ENCODE results near the gene NPBWR2.

Gene NPBWR2

DNA sequence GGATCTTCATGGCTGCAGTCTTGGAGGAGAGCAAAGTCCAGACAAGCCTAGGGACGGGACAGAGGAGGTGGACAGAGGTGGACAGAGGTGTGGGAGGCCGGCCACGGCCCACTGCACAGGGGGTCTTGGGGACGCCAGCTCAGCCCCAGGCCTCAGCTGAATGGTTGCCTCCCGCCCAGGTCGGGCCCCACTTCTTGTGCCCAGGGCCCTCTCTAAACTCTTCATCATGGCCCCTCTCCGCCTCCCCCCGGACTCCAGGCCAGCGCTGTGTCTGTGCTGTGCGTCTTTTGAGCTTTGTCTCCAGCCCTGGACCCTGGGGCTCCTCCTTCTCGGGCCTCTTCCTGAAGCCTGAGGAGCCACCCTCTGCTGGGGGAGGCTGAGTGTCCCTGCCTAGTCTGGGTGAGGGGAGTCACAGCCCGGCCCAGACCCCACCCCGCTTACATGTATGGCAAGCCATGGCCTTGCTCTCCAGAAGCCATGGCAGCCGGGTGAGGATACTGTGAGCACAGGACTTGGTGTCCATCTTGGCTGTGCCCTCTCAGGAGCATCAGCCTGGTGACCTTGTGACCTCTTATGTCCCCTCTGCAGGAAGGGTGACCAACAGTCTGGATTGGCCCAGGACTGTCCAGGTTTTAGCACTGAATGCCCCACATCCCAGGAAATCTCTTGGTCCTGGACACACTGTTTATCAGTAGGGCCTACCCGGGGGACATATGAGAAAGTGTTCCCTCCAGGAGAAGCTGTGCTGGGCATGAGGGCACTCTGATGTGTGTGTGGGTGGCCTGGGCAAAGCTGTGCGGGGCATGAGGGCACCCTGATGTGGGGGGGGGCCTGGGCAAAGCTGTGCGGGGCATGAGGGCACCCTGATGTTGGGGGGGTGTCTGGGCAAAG lies 9.4 kb upstream of the NPBWR2 start:
- no peak for DNase-seq

- no peak for DNase-seq
These were observed 8.7 kb upstream of the NPBWR2 start for GRCh38 chr20:64116016-64116415.

DNA sequence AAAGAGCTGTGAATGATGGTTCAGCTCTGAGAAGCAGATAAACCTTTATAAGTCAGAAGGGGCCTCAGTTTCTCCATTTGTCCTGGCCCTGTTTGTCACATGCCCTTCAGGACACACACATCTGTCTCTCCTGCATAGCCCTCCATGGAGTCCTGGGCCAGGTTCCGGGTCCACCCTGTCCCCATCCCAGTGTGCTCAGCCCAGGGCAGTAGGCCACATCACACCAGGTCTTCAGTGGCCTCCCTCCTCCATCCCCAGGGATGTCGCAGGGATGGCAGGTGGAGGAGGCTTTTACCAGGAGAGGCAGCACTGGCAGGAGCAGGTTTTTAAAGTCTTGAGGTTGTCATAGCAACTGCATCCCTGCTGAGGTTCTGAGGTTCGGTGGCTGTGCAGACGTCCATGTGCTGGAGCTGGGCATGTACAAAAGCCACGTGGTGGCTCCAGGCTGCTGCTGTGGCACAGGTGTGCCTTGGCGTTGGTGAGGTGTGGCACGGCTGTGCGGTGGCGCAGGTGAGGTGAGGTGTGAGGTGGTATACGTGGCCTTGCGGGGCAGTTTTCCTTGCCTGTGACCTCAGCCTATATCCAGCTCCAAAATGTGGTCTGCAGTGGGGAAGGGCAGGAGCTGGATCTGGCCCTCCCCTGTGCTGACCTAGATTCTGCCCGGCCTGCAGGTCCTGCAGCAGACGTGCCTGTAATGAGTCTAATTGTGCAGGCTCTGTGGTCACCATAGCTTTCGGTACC lies 8.0 kb upstream of the NPBWR2 start:
- DNase-seq = no peak

- no peak for DNase-seq
These were observed 7.1 kb upstream of the NPBWR2 start for GRCh38 chr20:64114356-64114971.

DNA sequence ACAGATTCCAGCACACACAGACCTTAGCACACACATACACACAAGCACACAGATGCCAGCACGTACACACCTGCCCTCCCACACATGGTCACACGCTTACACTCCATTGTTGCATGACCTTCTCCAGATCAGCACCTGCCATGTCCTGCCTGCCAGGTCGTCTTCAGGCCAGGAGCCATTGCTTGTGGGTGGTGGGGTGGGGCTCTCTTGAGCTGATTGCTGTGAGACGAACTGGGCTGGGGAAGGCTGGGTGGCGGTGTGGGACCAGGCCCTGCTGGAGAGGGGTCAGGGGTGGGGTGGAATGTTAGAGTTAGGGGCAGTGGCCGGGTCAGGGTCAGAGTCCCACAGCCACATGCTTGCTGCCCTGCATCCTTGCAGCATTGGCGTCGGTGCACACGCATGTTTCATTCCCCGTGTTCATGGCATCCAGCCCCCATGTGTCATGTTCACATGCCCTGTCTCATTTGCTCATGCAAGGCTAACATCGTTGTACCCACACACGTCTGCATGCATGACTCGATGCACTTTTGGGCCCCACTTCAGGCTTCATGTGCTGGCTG lies 6.5 kb upstream of the NPBWR2 start:
- no peak for DNase-seq

DNA sequence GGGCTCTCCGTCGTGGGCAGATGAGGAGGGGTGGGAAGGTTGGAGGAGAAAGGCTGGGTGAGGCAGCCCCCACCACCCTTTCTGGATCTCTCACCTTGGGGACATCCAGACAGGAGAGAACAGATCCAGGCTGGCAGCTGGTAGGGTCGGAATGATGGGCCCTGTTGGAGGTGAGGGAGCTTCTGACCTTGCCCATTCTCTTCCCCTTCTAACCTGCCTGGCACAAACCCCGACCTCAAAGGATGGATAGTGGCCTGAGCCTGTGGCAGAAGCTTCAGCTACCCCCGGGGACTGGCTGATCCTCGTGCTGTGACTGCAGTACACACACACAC lies 6.0 kb upstream of the NPBWR2 start:
- no peak for DNase-seq

- DNase-seq = no peak
These were observed 5.5 kb upstream of the NPBWR2 start for GRCh38 chr20:64112691-64113443.

- peak; percentile 40 for DNase-seq
These were observed 4.7 kb upstream of the NPBWR2 start for GRCh38 chr20:64111841-64112641.

DNA sequence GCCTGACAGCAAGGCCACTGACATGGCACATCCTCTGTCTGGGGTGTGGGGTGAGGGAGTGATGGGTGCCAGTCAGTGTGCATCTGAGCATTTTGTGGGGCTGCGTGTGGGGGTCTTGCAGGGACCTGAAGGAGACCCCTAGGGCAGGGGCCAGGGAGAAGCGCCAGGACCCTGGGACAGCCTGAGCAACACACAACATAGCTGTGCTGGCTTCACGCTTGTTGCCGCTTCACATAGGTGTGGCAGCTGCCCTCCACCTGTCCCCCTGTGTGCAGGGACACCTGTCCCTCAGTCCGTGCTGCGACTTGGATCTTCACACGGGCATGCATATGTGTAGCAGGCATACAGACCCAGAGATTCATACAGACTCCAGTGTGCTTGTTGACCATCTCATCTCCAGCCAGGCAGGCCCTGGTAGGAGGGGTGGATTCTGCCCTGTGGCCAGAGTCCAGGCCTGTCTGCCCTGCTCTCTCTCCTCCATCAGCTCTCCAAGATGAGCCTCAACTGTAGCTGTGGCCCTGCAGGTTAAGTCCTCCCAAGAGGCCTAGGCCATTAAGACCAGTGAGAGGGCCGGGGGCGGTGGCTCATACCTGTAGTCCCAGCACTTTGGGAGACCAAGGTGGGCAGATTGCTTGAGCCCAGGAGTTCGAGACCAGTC lies 3.2 kb upstream of the NPBWR2 start:
- DNase-seq = no peak

DNA sequence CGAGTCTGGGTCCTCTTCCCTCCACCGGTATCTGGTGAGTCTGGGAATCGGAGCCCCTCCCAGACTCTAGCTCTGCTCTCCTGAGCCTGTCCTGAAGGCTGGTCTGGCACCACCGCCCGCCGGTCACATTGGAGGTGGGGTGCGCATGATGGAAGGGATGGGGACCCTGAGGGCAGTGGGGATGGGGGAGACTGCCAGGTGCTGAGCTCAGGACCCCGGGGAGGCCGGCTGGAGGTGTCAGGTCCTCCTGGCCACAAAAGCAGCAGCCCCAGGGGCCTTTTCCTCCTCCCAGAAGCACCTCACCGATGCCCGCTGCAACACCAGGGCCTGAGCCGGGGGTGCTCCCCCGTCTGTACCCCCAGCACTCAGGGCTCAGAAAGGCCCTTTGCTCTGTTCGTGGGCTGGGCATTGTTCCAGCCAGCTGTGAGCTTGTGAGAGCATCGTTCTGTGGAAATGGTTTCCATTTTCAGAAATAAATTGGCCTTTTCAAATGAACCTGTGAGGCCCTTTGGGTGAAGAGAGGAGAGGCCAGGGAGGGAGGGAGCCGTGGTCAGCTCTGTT lies 2.5 kb upstream of the NPBWR2 start:
- DNase-seq = no peak

DNA sequence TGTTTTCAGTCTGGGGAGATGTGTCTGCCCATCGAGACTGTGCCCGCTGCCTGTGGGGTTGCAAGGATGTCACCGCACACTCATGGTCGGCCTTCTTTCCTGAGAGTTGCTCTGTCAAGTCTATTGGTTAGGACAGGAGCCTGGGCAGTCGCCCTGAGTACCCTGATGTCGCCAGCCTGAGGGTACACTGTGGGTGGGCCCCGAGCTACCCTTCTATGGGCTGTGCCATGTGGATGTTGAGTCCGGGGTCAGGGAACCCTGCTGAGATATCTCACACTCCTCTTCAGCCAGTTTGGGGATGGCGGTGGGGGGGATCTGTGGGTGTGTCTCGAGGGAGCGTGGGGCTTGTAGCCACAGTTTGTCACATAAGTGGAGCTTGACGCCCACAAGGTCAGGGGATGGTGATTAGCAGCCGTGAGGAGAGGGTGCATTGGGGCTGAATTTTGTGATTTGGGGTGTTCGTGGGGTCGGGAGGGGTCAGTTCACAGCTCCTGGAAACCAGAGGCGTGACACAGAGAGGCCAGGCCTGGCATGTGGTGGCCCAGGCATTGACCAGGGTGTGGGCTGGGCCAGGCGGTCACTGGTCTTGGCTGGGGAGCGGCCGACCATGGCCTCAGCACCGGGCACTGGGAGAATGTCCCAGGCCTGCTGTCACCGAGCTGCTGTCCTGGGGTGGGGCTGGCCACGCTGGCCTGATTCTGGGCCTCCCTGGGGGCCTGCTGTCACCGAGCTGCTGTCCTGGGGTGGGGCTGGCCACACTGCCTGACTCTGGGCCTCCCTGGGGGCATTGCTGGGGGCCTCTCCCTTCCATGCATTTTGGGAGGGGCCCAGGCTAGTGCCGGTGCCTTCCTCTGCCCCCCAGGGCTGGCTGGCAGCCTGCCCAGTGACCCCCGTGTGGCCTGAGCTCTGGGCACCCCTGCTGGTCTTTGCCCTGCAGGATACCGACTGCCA lies 1.6 kb upstream of the NPBWR2 start:
- DNase-seq = no peak

GRCh38 chr20:64107736-64108457 lies 532 bp upstream of the NPBWR2 start:
- DNase-seq = no peak

- no peak for DNase-seq
These were observed 867 bp downstream of the NPBWR2 start for GRCh38 chr20:64106435-64106961.

GRCh38 chr20:64105846-64106434 lies 1.4 kb downstream of the NPBWR2 start:
- DNase-seq = no peak

DNA sequence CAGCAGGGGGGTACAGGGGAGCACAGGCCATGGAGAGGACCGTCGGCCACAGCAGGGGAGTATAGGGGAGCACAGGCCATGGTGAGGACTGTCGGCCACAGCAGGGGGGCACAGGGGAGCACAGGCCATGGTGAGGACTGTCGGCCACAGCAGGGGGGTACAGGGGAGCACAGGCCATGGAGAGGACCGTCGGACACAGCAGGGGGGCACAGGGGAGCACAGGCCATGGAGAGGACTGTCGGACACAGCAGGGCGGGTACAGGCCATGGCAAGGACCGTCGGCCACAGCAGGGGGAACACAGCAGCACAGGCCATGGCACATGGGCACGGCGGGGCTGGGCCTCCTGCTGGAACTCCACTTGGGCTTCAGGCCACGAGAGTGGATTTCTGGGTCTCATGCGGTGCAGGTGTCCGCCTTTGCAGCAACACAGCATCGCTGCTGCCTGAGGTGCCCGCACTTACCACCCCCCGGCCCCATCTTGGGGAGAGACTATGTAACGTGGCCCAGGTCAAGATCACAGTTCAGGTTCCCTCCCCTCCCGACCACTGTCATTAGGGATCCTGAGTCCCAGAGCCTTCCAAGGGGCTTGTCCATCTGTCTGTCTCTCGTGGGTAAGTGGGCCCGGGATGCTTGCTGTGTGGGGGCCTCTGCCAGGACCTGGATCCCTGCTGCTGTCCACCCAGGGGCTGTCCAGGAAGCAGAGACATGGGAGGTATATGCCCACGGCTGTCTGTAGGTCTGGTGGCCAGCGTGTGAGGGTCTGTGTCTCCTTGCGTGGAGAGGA lies 2.5 kb downstream of the NPBWR2 start:
- DNase-seq = no peak

- DNase-seq = no peak
These were observed 3.3 kb downstream of the NPBWR2 start for GRCh38 chr20:64103871-64104666.
